Measurements from ENCODE around the gene CAMK2G. TPM values are rescaled to one million over a fixed set of nuclear protein-coding genes. Genes with fewer than 3 reads are reported as not detected.

Gene CAMK2G
- total and polyA plus RNA-seq, 7 donors: 15.8 to 60.3 (median 50.5) TPM

GRCh38 chr10:73810735-73811465 lies 63.5 kb downstream of the CAMK2G start:
- intact Hi-C loops (cut with DNase I): no loop called here
- DNase-seq: peak; percentile 44 to 67
- Histone ChIP-seq H3K9me3 (no peaks in the 10 kb centered on the region), H3K4me1 (peaks cover 19% of the 10 kb centered on the region), H3K27me3 (ENCODE audit: insufficient read depth in 3 of 3, low read length in 2 of 3) (no peaks in the 10 kb centered on the region), H3K27ac (peak overlapping the region; percentile 90), H3K4me3 (peak overlapping the region; percentile 91), H3K36me3 (ENCODE audit: insufficient read depth in 1 of 2, low read depth in 1 of 2) (peaks cover 9 to 76% of the 10 kb centered on the region in 2 donors)
- TF ChIP-seq CTCF (IDR thresholded peaks at IDR 0.05): no peak
- WGBS, 3 donors: 1 to 2% (median 1%) methylated on average over 19 to 63 of the region's 63 CpGs
- peak; percentile 20 to 43 (median 34) for ATAC-seq

GRCh38 chr10:73810358-73810734 lies 64.0 kb downstream of the CAMK2G start:
- H3K9me3 ChIP-seq: no peaks in the 10 kb centered on the region
- no peak for ATAC-seq
- TF ChIP-seq CTCF (IDR thresholded peaks at IDR 0.05): no peak
- no peaks in the 10 kb centered on the region for H3K27me3 ChIP-seq (ENCODE audit: insufficient read depth in 3 of 3, low read length in 2 of 3)
- no peak for DNase-seq
- intact Hi-C loops (cut with DNase I): no loop called here
- peaks cover 9 to 76% of the 10 kb centered on the region in 2 donors for H3K36me3 ChIP-seq (ENCODE audit: insufficient read depth in 1 of 2, low read depth in 1 of 2)
- peak overlapping the region; percentile 90 for H3K27ac ChIP-seq
- WGBS, 3 donors: 57 to 80% (median 66%) methylated on average over 7 of the region's 7 CpGs
- H3K4me1 ChIP-seq: peaks cover 19% of the 10 kb centered on the region
- H3K4me3 ChIP-seq: peak overlapping the region; percentile 91

GRCh38 chr10:73809061-73809818 lies 65.1 kb downstream of the CAMK2G start:
- H3K4me3 ChIP-seq: no peak overlapping the region
- ATAC-seq: no peak
- H3K9me3 ChIP-seq: no peaks in the 10 kb centered on the region
- H3K36me3 ChIP-seq (ENCODE audit: insufficient read depth in 1 of 2, low read depth in 1 of 2): peaks cover 6 to 76% of the 10 kb centered on the region in 2 donors
- 60 to 69% (median 65%) methylated on average over 5 of the region's 5 CpGs for WGBS, 3 donors
- DNase-seq: peak in 1 of 2 donors; percentile 26
- no peak overlapping the region for H3K27ac ChIP-seq
- no peaks in the 10 kb centered on the region for H3K27me3 ChIP-seq (ENCODE audit: insufficient read depth in 3 of 3, low read length in 2 of 3)
- TF ChIP-seq CTCF (IDR thresholded peaks at IDR 0.05): no peak
- intact Hi-C loops (cut with DNase I): no loop called here
- H3K4me1 ChIP-seq: peaks cover 19% of the 10 kb centered on the region

- intact Hi-C loops (cut with DNase I): no loop called here
- H3K27me3 ChIP-seq (ENCODE audit: insufficient read depth in 3 of 3, low read length in 2 of 3): no peaks in the 10 kb centered on the region
- no peak overlapping the region for H3K4me3 ChIP-seq
- H3K4me1 ChIP-seq: peaks cover 19% of the 10 kb centered on the region
- no peaks in the 10 kb centered on the region for H3K9me3 ChIP-seq
- WGBS, 3 donors: 85 to 90% (median 88%) methylated on average over 16 of the region's 16 CpGs
- no peak overlapping the region for H3K27ac ChIP-seq
- no peak for TF ChIP-seq CTCF (IDR thresholded peaks at IDR 0.05)
- peaks cover 7 to 77% of the 10 kb centered on the region in 2 donors for H3K36me3 ChIP-seq (ENCODE audit: insufficient read depth in 1 of 2, low read depth in 1 of 2)
- ATAC-seq: no peak
- DNase-seq: peak in 1 of 2 donors; percentile 51
These were observed 66.1 kb downstream of the CAMK2G start for GRCh38 chr10:73808021-73808815.
